Lung (tissue), 12 donors: Measurements from ENCODE around the gene TXNRD2. TPM values are rescaled to one million over a fixed set of nuclear protein-coding genes. Genes with fewer than 3 reads are reported as not detected.
A peak's percentile ranks its signal among the peaks of the same experiment; 100 is the strongest.

Experiments used
- ATAC-seq: fragments of 200-7000 bp; cut with Tn5 transposase; one replicate; pipeline ENCODE4 v1.9.1; 2020; ENCODE audit warnings: moderate number of reproducible peaks; ENCODE audit not compliant: insufficient read depth, low FRiP score
- DNase-seq, 3 donors: peaks; one replicate each; pipeline ENCODE4 v3.0.0-alpha.2; 2013 to 2017
- H3K27ac ChIP-seq, 2 donors: one replicate each; pipeline ENCODE4 v1.5.1; 2013; ENCODE audit warnings: mild to moderate bottlenecking in 2 of 2, moderate library complexity in 2 of 2, control low read depth in 1 of 2, inconsistent platforms in 1 of 2, low read depth in 1 of 2, low read length in 1 of 2
- H3K27me3 ChIP-seq, 3 donors: one replicate each; pipeline ENCODE4 v1.5.1; 2013; ENCODE audit warnings: low read length in 2 of 3; ENCODE audit not compliant: control insufficient read depth in 3 of 3, insufficient read depth in 3 of 3
- H3K36me3 ChIP-seq, 4 donors: one replicate each; pipeline ENCODE4 v1.5.1; 2013; ENCODE audit warnings: low read length in 4 of 4, mild to moderate bottlenecking in 1 of 4, moderate library complexity in 1 of 4; ENCODE audit not compliant: control insufficient read depth in 4 of 4, insufficient read depth in 4 of 4
- H3K4me1 ChIP-seq, 5 donors: one replicate each; pipeline ENCODE4 v1.5.1; 2013; ENCODE audit warnings: low read length in 5 of 5, mild to moderate bottlenecking in 2 of 5, moderate library complexity in 1 of 5; ENCODE audit not compliant: control insufficient read depth in 5 of 5, insufficient read depth in 5 of 5
- H3K4me3 ChIP-seq: one replicate; pipeline ENCODE4 v1.5.1; 2013; ENCODE audit warnings: mild to moderate bottlenecking, control low read depth, moderate library complexity
- H3K9ac ChIP-seq, 2 donors: one replicate each; pipeline ENCODE4 v1.5.1; 2013; ENCODE audit warnings: low read length in 2 of 2, control low read depth in 1 of 2; ENCODE audit not compliant: insufficient read depth in 1 of 2
- H3K9me3 ChIP-seq, 4 donors: one replicate each; pipeline ENCODE4 v1.5.1; 2013; ENCODE audit warnings: low read length in 3 of 4, mild to moderate bottlenecking in 1 of 4, moderate library complexity in 1 of 4; ENCODE audit not compliant: control insufficient read depth in 4 of 4, insufficient read depth in 3 of 4
- WGBS, 2 donors: extraction: QIAGEN DNeasy Blood & Tissue Kit; methylation state at CpG; one replicate each; pipeline ENCODE4 v1.1.7; 2013; 5-methylcytosine and 5-hydroxymethylcytosine counted together
- polyA plus RNA-seq, 2 donors: library from polyadenylated mRNA; stranded (reverse); fragments of 200-250 nt; gene quantifications; one replicate each; pipeline ENCODE4 v1.2.1, GENCODE V29; 2013
- total RNA-seq, 2 donors: library from RNA; depleted of rRNA in 1 of 2; stranded (reverse); fragments of >200 nt in 1 of 2; gene quantifications; one replicate each; pipeline ENCODE4 v1.2.1, GENCODE V29; 2014 to 2021
- TF ChIP-seq, protein P1 (sequence below): IDR thresholded peaks from 2 replicates; pipeline ENCODE4 v1.5.1; 2012; ENCODE audit warnings: mild to moderate bottlenecking; ENCODE audit errors: control extremely low read depth, extremely low read depth
- donor health status: control.
- donor health status: control.
- donor health status: Bipolar disorder and iron deficiency.
- donor health status: healthy.
- donor health status: DM: yes; HTN: yes; CAD: no.

The TXNRD2 gene
- total and polyA plus RNA-seq, 4 donors = 20.3 to 59.2 (median 32.2) TPM

DNA sequence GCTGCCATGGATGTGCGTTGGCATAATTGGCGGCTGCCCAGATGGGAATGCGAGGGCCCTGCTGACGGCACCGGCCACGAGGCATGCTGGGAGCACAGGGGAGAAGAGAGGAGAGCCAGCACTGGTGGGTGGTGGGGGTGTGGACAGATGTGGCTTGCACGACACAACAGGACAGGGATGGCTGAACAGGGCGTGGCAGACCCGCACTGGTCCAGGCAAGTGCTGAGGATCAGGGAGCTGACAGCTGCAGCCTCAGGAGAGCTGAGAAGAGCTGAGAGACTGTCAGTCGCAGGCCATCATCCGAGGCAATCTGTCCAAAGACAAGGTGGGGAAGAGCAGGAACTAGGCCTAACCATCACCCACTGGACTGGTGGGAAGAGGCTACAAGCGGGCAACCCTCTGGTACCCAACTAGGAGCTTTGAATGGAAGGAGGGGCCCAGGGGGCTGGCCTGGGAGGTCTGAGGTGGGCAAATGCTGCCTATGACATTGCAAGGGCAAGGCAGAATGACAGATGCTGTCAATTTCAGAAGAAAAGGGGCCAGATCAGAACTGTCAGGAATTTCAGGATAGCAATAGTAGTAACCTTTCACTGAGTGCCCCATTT is 89.3 kb downstream of the TXNRD2 start:
- TF ChIP-seq, protein P1, sequence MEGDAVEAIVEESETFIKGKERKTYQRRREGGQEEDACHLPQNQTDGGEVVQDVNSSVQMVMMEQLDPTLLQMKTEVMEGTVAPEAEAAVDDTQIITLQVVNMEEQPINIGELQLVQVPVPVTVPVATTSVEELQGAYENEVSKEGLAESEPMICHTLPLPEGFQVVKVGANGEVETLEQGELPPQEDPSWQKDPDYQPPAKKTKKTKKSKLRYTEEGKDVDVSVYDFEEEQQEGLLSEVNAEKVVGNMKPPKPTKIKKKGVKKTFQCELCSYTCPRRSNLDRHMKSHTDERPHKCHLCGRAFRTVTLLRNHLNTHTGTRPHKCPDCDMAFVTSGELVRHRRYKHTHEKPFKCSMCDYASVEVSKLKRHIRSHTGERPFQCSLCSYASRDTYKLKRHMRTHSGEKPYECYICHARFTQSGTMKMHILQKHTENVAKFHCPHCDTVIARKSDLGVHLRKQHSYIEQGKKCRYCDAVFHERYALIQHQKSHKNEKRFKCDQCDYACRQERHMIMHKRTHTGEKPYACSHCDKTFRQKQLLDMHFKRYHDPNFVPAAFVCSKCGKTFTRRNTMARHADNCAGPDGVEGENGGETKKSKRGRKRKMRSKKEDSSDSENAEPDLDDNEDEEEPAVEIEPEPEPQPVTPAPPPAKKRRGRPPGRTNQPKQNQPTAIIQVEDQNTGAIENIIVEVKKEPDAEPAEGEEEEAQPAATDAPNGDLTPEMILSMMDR = no peak
- 83 to 88% methylated on average over 12 of the region's 12 CpGs for WGBS, 2 donors
- no peak overlapping the region for H3K9ac ChIP-seq
- no peak for DNase-seq
- peaks cover 0 to 14% (median 5%) of the 10 kb centered on the region in 4 donors for H3K36me3 ChIP-seq
- H3K4me3 ChIP-seq = no peak overlapping the region
- H3K27me3 ChIP-seq = no peaks in the 10 kb centered on the region
- H3K4me1 ChIP-seq = peaks cover 0 to 40% (median 26%) of the 10 kb centered on the region in 5 donors
- no peak for ATAC-seq
- no peaks in the 10 kb centered on the region for H3K9me3 ChIP-seq
- peak overlapping the region in 1 of 2 donors; percentile 48 for H3K27ac ChIP-seq

DNA sequence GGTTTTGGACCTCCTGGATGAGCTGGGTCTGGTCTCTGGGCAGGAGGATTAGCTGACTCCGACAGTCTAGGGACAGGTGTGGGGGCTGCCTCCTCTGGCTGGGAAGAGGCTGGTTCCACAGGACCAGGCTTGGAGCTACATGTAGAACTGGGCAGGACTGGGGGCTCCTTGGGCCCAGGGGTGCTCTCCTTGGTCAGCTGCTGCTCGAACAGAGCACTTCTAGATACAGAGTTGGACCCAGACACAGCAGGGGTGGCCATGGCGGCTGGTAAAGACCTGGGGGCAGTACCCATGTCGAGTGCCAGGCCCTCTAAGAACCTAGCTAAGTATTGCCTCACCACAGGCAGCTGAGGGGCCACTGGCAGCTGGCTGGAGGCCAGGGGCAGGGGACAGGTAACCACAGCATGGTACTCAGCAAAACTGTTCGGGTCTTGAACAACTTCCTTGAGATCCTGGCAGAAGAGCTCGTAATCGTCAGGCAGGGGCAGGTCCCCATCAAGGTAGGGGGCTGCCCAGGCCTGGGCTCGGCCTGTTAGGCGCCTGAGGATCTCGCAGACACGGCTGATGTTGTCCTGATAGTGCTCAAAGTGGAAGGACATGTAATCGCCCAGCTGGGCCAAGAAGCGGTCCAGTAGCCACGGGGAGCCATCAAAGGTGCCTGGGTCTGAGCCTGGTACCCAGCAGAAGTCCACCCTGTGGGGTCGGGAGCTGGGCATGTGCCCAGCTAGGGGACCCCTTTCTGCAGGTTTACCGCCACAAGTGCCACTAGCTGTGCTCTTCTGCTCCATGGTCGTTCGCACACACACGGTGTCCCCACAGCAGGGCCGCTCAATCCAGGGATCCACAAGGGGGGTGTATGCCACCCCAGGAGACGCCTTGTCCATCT is 90.1 kb downstream of the TXNRD2 start:
- no peak for ATAC-seq
- TF ChIP-seq, protein P1 = no peak
- no peak overlapping the region for H3K4me3 ChIP-seq
- no peak overlapping the region for H3K9ac ChIP-seq
- peaks cover 0 to 40% (median 26%) of the 10 kb centered on the region in 5 donors for H3K4me1 ChIP-seq
- DNase-seq = no peak
- peak overlapping the region in 1 of 2 donors; percentile 48 for H3K27ac ChIP-seq
- no peaks in the 10 kb centered on the region for H3K27me3 ChIP-seq
- H3K36me3 ChIP-seq = peaks cover 0 to 14% (median 5%) of the 10 kb centered on the region in 4 donors
- 76 to 84% methylated on average over 21 of the region's 21 CpGs for WGBS, 2 donors
- no peaks in the 10 kb centered on the region for H3K9me3 ChIP-seq

DNA sequence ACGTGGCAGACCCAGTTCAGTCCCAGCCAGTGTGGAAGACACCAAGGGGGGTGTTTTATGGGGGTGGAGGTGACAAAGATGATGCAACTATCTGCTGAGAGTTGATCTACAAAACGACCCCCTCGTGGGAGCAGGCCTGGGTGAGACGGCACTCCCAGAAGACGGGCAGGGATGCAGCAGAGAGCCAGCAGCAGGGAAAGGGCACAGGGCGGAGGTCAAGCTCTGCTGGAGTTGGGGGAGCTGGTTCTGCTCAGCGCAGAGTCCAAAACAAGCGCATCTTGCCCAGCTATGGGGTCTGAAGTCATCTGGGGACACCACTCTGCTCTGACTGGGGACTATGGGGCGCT is 90.9 kb downstream of the TXNRD2 start:
- peaks cover 0 to 34% (median 26%) of the 10 kb centered on the region in 5 donors for H3K4me1 ChIP-seq
- peaks cover 0 to 14% (median 5%) of the 10 kb centered on the region in 4 donors for H3K36me3 ChIP-seq
- ATAC-seq = no peak
- H3K9me3 ChIP-seq = no peaks in the 10 kb centered on the region
- H3K27ac ChIP-seq = peak overlapping the region in 1 of 2 donors; percentile 80
- H3K4me3 ChIP-seq = no peak overlapping the region
- TF ChIP-seq, protein P1 = no peak
- no peak for DNase-seq
- H3K9ac ChIP-seq = no peak overlapping the region
- no peaks in the 10 kb centered on the region for H3K27me3 ChIP-seq
- WGBS, 2 donors = 82 to 88% methylated on average over 9 of the region's 9 CpGs
